HCT116 (cell line): ENCODE measurements around the gene PGAM5. TPM values are rescaled to one million over a fixed set of nuclear protein-coding genes. Genes with fewer than 3 reads are reported as not detected.

Source experiments
- ATAC-seq: fragments of 200-7000 bp; cut with Tn5 transposase; 2 replicates; pipeline ENCODE4 v1.9.1; 2020; ENCODE audit warnings: mild to moderate bottlenecking, moderate library complexity
- BruUV-seq: library from RNA; stranded (reverse); fragments of 400-500 nt; replicated peaks from 2 replicates; lab custom pipeline; 2021; lab: Mats Ljungman, UMichigan
- CTCF ChIA-PET: fragments of 300-600 bp; sonication (Branson Sonifier 250); formaldehyde crosslinking; loops from one replicate; lab custom pipeline; 2021; ENCODE audit warnings: antibody characterized with exemption; lab: Charles Lee
- POLR2A ChIA-PET: fragments of 300-600, 350-600 bp; sonication (Branson Sonifier 250); formaldehyde crosslinking; loops from one replicate; lab custom pipeline; 2021; ENCODE audit warnings: antibody characterized with exemption; lab: Charles Lee
- RAD21 ChIA-PET, 2 experiments: fragments of 300-600 bp; sonication (Branson Sonifier 250); formaldehyde crosslinking; loops; one replicate each; lab custom pipeline; 2023; ENCODE audit warnings: low total read pairs in 2 of 2; ENCODE audit not compliant: uncharacterized antibody in 2 of 2, unreplicated experiment in 2 of 2, low non-redundant PET in 1 of 2; lab: Charles Lee
- DNase-seq: peaks from one replicate; pipeline ENCODE4 v3.0.0-alpha.2; 2010; ENCODE audit warnings: low read depth, low spot score
- H2AFZ ChIP-seq: fragments of 200-600 bp; shearing (Covaris generic), sonication (generic); 2 replicates; pipeline ENCODE4 v1.6.1; 2017; ENCODE audit warnings: low read depth, mixed run types, mixed read lengths, antibody characterized with exemption, low read length; ENCODE audit not compliant: poor library complexity, severe bottlenecking
- H3K27ac ChIP-seq: 2 replicates; pipeline ENCODE4 v1.5.1; 2012; ENCODE audit warnings: low read depth, low read length
- H3K27me3 ChIP-seq: fragments of 200-600 bp; sonication (generic); 2 replicates; pipeline ENCODE4 v1.6.1; 2016; ENCODE audit warnings: mixed run types, low read length, mixed read lengths; ENCODE audit not compliant: insufficient read depth
- H3K36me3 ChIP-seq, 2 experiments: fragments of 200-500 bp in 1 of 2; fragments of 200-600 bp in 1 of 2; sonication (Bioruptor generic) in 1 of 2; sonication (generic) in 1 of 2; 2 replicates each; pipeline versions ENCODE4 v1.5.1 to v1.6.1; 2014 to 2016; ENCODE audit warnings: low read length in 2 of 2, inconsistent platforms in 1 of 2, mixed read lengths in 1 of 2, mixed run types in 1 of 2; ENCODE audit not compliant: insufficient read depth in 2 of 2, control insufficient read depth in 1 of 2
- H3K4me1 ChIP-seq, 2 experiments: fragments of 200-600 bp in 1 of 2; sonication (generic) in 1 of 2; 2 replicates each; pipeline versions ENCODE4 v1.5.1 to v1.6.1; 2012 to 2017; ENCODE audit warnings: low read length in 2 of 2, inconsistent platforms in 1 of 2, mild to moderate bottlenecking in 1 of 2, mixed read lengths in 1 of 2, mixed run types in 1 of 2, moderate library complexity in 1 of 2; ENCODE audit not compliant: insufficient read depth in 2 of 2, control insufficient read depth in 1 of 2
- H3K4me2 ChIP-seq: fragments of 200-600 bp; sonication (generic); 2 replicates; pipeline ENCODE4 v1.6.1; 2017; ENCODE audit warnings: mixed run types, low read length, mixed read lengths
- H3K4me3 ChIP-seq, 2 experiments: fragments of 200-600 bp in 1 of 2; sonication (generic) in 1 of 2; replicated peaks in 1 of 2; 2 replicates each; pipeline ENCODE4 v1.5.1; 2011 to 2016; ENCODE audit warnings: low read length in 2 of 2, control low read depth in 1 of 2, low read depth in 1 of 2, mild to moderate bottlenecking in 1 of 2, mixed read lengths in 1 of 2, mixed run types in 1 of 2
- H3K79me2 ChIP-seq: fragments of 200-600 bp; sonication (generic); 2 replicates; pipeline ENCODE4 v1.6.1; 2017; ENCODE audit warnings: mild to moderate bottlenecking, mixed run types, low read length, moderate library complexity, mixed read lengths; ENCODE audit not compliant: insufficient read depth
- H3K9ac ChIP-seq: fragments of 200-600 bp; sonication (generic); 2 replicates; pipeline ENCODE4 v1.6.1; 2016; ENCODE audit warnings: low read length, mixed read lengths
- H3K9me2 ChIP-seq: fragments of 200-600 bp; sonication (generic), shearing (Covaris generic); 2 replicates; pipeline ENCODE4 v1.6.1; 2017; ENCODE audit warnings: mixed run types, mild to moderate bottlenecking, moderate library complexity; ENCODE audit not compliant: insufficient read depth
- H3K9me3 ChIP-seq, 2 experiments: fragments of 200-500 bp in 1 of 2; fragments of 200-600 bp in 1 of 2; sonication (Bioruptor generic) in 1 of 2; sonication (generic) in 1 of 2; 2 replicates each; pipeline ENCODE4 v1.6.1; 2014 to 2017; ENCODE audit warnings: low read length in 2 of 2, mixed read lengths in 2 of 2, inconsistent platforms in 1 of 2, low read depth in 1 of 2, mild to moderate bottlenecking in 1 of 2, mixed run types in 1 of 2, moderate library complexity in 1 of 2; ENCODE audit not compliant: control insufficient read depth in 1 of 2, insufficient read depth in 1 of 2
- H4K20me1 ChIP-seq: fragments of 200-600 bp; sonication (generic), shearing (Covaris generic); 2 replicates; pipeline ENCODE4 v1.6.1; 2017; ENCODE audit warnings: mixed run types, mild to moderate bottlenecking, moderate library complexity; ENCODE audit not compliant: insufficient read depth
- FOSL1 ChIP-seq: IDR thresholded peaks from 2 replicates; pipeline ENCODE4 v1.6.1; 2012; ENCODE audit warnings: low read depth
- SIN3A ChIP-seq: IDR thresholded peaks from 2 replicates; pipeline ENCODE4 v1.6.1; 2012; ENCODE audit warnings: low read depth
- SP1 ChIP-seq: IDR thresholded peaks from 2 replicates; pipeline ENCODE4 v1.6.1; 2012; ENCODE audit warnings: low read depth
- TCF7L2 ChIP-seq: IDR thresholded peaks from 2 replicates; pipeline ENCODE4 v1.7.0; 2011; ENCODE audit warnings: borderline replicate concordance, inconsistent platforms; ENCODE audit not compliant: insufficient read depth, insufficient read length; ENCODE audit errors: extremely low read depth
- ZFX ChIP-seq: fragments of 450-650 bp; IDR thresholded peaks from 2 replicates; pipeline ENCODE4 v1.6.1; 2017
- ZNF274 ChIP-seq: fragments of 200-500 bp; sonication (Bioruptor generic); IDR thresholded peaks from 2 replicates; pipeline ENCODE4 v1.6.1; 2014; ENCODE audit warnings: mild to moderate bottlenecking, low read depth, low read length, inconsistent platforms
- intact Hi-C: fragments of 100-400 bp; cut with micrococcal nuclease; formaldehyde crosslinking; loops from 2 replicates; pipeline ENCODE4 v1.10.0; 2022
- total RNA-seq: library from RNA; stranded (reverse); gene quantifications from one replicate; pipeline ENCODE4 v1.2.1, GENCODE V29; 2021; ENCODE audit not compliant: unreplicated experiment
- TF ChIP-seq, protein P1 (sequence below): IDR thresholded peaks from 2 replicates; pipeline ENCODE4 v1.6.1; 2012
- TF ChIP-seq, protein P2 (sequence below): IDR thresholded peaks from 2 replicates; pipeline ENCODE4 v1.6.1; 2012; ENCODE audit warnings: low read depth
- TF ChIP-seq, protein P3 (sequence below): IDR thresholded peaks from 2 replicates; pipeline ENCODE4 v1.6.1; 2011; ENCODE audit warnings: mild to moderate bottlenecking, low read length, moderate library complexity; ENCODE audit not compliant: insufficient replicate concordance; ENCODE audit errors: extremely low read depth
- TF ChIP-seq, protein P4 (sequence below): IDR thresholded peaks from 2 replicates; pipeline ENCODE4 v1.6.1; 2012
- TF ChIP-seq, protein P5 (sequence below), 3 experiments: fragments of 200-600 bp in 1 of 3; sonication (generic) in 1 of 3; IDR thresholded peaks in 2 of 3; conservative IDR thresholded peaks in 1 of 3; 2 replicates each; pipeline ENCODE4 v1.5.1; 2012 to 2017; ENCODE audit warnings: low read depth in 2 of 3, low read length in 2 of 3, antibody characterized with exemption in 1 of 3, borderline replicate concordance in 1 of 3, control low read depth in 1 of 3, mild to moderate bottlenecking in 1 of 3, mixed read lengths in 1 of 3, mixed run types in 1 of 3, moderate library complexity in 1 of 3; ENCODE audit not compliant: insufficient read depth in 1 of 3

PGAM5 gene
- total RNA-seq, 1 experiment from 2014 or later: 98.3 TPM

DNA sequence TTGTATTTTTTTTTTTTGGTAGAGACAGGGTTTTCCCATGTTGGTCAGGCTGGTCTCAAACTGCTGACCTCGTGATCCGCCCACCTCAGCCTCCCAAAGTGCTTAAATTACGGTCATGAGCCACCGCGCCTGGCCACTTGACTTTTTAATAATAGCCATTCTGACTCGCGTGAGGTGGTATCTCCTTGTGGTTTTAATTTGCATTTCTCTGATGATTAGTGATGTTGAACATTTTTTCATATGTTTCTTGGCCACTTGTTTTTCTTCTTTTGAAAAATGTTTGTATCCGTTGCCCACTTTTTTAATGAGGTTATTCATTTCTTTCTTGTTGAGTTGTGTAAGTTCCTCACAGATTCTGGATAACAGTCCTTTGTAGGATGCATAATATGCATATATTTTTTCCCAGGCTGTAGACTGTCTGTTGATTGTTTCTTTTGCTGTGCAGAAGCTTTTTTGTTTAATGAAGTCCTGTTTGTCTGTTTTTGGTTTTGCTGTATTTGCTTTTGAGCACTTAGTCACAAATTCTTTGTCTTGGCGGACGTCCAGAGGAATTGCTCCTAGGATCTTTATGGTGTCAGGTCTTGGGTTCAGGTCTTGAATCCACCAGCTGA lies 10.3 kb upstream of the PGAM5 start:
- Histone ChIP-seq H3K79me2 (peaks cover 5% of the 10 kb centered on the region), H3K27me3 (no peaks in the 10 kb centered on the region), H4K20me1 (no peaks in the 10 kb centered on the region), H3K36me3 (peaks cover 10 to 24% of the 10 kb centered on the region in 2 experiments; a peak in 2 of 4 replicates), H3K9me3 (no peaks in the 10 kb centered on the region), H2AFZ (no peak overlapping the region), H3K4me3 (no peak overlapping the region), H3K4me2 (no peak overlapping the region), H3K9ac (no peak overlapping the region), H3K4me1 (no peaks in the 10 kb centered on the region), H3K9me2 (no peaks in the 10 kb centered on the region), H3K27ac (no peak overlapping the region)
- ChIA-PET POLR2A (no interaction called here), CTCF (no interaction called here), RAD21 (no interaction called here)
- intact Hi-C loops: no loop called here
- DNase-seq (no peak), ATAC-seq (no peak)
- TF ChIP-seq, protein P1, sequence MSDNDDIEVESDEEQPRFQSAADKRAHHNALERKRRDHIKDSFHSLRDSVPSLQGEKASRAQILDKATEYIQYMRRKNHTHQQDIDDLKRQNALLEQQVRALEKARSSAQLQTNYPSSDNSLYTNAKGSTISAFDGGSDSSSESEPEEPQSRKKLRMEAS: no peak
- no peak for TF ChIP-seq ZFX
- no peak for TF ChIP-seq TCF7L2
- TF ChIP-seq, protein P2, sequence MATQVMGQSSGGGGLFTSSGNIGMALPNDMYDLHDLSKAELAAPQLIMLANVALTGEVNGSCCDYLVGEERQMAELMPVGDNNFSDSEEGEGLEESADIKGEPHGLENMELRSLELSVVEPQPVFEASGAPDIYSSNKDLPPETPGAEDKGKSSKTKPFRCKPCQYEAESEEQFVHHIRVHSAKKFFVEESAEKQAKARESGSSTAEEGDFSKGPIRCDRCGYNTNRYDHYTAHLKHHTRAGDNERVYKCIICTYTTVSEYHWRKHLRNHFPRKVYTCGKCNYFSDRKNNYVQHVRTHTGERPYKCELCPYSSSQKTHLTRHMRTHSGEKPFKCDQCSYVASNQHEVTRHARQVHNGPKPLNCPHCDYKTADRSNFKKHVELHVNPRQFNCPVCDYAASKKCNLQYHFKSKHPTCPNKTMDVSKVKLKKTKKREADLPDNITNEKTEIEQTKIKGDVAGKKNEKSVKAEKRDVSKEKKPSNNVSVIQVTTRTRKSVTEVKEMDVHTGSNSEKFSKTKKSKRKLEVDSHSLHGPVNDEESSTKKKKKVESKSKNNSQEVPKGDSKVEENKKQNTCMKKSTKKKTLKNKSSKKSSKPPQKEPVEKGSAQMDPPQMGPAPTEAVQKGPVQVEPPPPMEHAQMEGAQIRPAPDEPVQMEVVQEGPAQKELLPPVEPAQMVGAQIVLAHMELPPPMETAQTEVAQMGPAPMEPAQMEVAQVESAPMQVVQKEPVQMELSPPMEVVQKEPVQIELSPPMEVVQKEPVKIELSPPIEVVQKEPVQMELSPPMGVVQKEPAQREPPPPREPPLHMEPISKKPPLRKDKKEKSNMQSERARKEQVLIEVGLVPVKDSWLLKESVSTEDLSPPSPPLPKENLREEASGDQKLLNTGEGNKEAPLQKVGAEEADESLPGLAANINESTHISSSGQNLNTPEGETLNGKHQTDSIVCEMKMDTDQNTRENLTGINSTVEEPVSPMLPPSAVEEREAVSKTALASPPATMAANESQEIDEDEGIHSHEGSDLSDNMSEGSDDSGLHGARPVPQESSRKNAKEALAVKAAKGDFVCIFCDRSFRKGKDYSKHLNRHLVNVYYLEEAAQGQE: no peak
- TF ChIP-seq ZNF274: no peak
- TF ChIP-seq FOSL1: no peak
- TF ChIP-seq, protein P3, sequence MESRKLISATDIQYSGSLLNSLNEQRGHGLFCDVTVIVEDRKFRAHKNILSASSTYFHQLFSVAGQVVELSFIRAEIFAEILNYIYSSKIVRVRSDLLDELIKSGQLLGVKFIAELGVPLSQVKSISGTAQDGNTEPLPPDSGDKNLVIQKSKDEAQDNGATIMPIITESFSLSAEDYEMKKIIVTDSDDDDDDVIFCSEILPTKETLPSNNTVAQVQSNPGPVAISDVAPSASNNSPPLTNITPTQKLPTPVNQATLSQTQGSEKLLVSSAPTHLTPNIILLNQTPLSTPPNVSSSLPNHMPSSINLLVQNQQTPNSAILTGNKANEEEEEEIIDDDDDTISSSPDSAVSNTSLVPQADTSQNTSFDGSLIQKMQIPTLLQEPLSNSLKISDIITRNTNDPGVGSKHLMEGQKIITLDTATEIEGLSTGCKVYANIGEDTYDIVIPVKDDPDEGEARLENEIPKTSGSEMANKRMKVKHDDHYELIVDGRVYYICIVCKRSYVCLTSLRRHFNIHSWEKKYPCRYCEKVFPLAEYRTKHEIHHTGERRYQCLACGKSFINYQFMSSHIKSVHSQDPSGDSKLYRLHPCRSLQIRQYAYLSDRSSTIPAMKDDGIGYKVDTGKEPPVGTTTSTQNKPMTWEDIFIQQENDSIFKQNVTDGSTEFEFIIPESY: no peak
- no peak for TF ChIP-seq SP1
- TF ChIP-seq, protein P4, sequence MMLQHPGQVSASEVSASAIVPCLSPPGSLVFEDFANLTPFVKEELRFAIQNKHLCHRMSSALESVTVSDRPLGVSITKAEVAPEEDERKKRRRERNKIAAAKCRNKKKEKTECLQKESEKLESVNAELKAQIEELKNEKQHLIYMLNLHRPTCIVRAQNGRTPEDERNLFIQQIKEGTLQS: no peak
- TF ChIP-seq, protein P5, sequence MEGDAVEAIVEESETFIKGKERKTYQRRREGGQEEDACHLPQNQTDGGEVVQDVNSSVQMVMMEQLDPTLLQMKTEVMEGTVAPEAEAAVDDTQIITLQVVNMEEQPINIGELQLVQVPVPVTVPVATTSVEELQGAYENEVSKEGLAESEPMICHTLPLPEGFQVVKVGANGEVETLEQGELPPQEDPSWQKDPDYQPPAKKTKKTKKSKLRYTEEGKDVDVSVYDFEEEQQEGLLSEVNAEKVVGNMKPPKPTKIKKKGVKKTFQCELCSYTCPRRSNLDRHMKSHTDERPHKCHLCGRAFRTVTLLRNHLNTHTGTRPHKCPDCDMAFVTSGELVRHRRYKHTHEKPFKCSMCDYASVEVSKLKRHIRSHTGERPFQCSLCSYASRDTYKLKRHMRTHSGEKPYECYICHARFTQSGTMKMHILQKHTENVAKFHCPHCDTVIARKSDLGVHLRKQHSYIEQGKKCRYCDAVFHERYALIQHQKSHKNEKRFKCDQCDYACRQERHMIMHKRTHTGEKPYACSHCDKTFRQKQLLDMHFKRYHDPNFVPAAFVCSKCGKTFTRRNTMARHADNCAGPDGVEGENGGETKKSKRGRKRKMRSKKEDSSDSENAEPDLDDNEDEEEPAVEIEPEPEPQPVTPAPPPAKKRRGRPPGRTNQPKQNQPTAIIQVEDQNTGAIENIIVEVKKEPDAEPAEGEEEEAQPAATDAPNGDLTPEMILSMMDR (IDR thresholded peaks at IDR 0.05 in 2 of 3, conservative IDR thresholded peaks at IDR 0.05 in 1 of 3; ENCODE audit: borderline replicate concordance in 1 of 3, insufficient read depth in 1 of 3, low read depth in 2 of 3, low read length in 2 of 3): no peak
- no peak for TF ChIP-seq SIN3A
- BruUV-seq: no TSS peak
